ENCODE data around the gene MAP3K19.

GRCh38 chr2:134934641-134935040 lies 112.6 kb downstream of the MAP3K19 start:
- TF ChIP-seq TCF12 (IDR thresholded peaks at IDR 0.05; ENCODE audit: low read depth, low read length) (no peak), POLR2AphosphoS5 (IDR thresholded peaks at IDR 0.05; ENCODE audit: low read depth, low read length) (no peak)

Data from H1 (cell line).